OCI-M2 (cell line): ENCODE measurements around the gene PSEN2.

Experiments used
- DNase-seq: peaks from one replicate; lab custom pipeline; 2025; ENCODE audit not compliant: unreplicated experiment; lab: John Stamatoyannopoulos, UW

The PSEN2 gene

GRCh38 chr1:226864311-226864710 is 6.1 kb upstream of the PSEN2 start:
- DNase-seq: no peak

GRCh38 chr1:226865590-226865989 is 4.8 kb upstream of the PSEN2 start:
- DNase-seq: no peak

- DNase-seq: no peak
These were observed 2.9 kb upstream of the PSEN2 start for GRCh38 chr1:226867461-226868054.

GRCh38 chr1:226868726-226869125 is 1.7 kb upstream of the PSEN2 start:
- no peak for DNase-seq

- no peak for DNase-seq
These were observed 403 bp upstream of the PSEN2 start for GRCh38 chr1:226870026-226870400.

- no peak for DNase-seq
These were observed 1.4 kb downstream of the PSEN2 start for GRCh38 chr1:226871636-226872327.

GRCh38 chr1:226872437-226872836 is 2.0 kb downstream of the PSEN2 start:
- no peak for DNase-seq

GRCh38 chr1:226873771-226874578 is 3.6 kb downstream of the PSEN2 start:
- DNase-seq: no peak

GRCh38 chr1:226874579-226875425 is 4.4 kb downstream of the PSEN2 start:
- no peak for DNase-seq

- no peak for DNase-seq
These were observed 5.4 kb downstream of the PSEN2 start for GRCh38 chr1:226875641-226876295.

GRCh38 chr1:226877669-226878068 is 7.3 kb downstream of the PSEN2 start:
- no peak for DNase-seq

- no peak for DNase-seq
These were observed 10.2 kb downstream of the PSEN2 start for GRCh38 chr1:226880372-226881287.

GRCh38 chr1:226881515-226882185 is 11.2 kb downstream of the PSEN2 start:
- DNase-seq: no peak

GRCh38 chr1:226882187-226882586 is 11.8 kb downstream of the PSEN2 start:
- no peak for DNase-seq

GRCh38 chr1:226882631-226883409 is 12.4 kb downstream of the PSEN2 start:
- no peak for DNase-seq

- DNase-seq: no peak
These were observed 13.2 kb downstream of the PSEN2 start for GRCh38 chr1:226883630-226884029.

GRCh38 chr1:226884116-226884625 is 13.8 kb downstream of the PSEN2 start:
- DNase-seq: no peak
